Stimulated activated CD4-positive, alpha-beta T cell treated with anti-CD3 and anti-CD28 coated beads, TNF-alpha, amount 100 ng/mL, for 1 hour (primary cell): ENCODE measurements around the gene SDR42E2.

Source experiments
- DNase-seq, 3 donors: peaks; one replicate each; pipeline ENCODE4 v3.0.0-alpha.2; 2020; ENCODE audit warnings: low read depth in 3 of 3, low spot score in 1 of 3

The SDR42E2 gene

GRCh38 chr16:22240023-22240710 is 77.9 kb downstream of the SDR42E2 start:
- DNase-seq = no peak
